Lower leg skin (tissue), 4 donors: Measurements from ENCODE around the gene DET1. TPM values are rescaled to one million over a fixed set of nuclear protein-coding genes. Genes with fewer than 3 reads are reported as not detected.

ENCODE experiments used
- DNase-seq, 2 donors: peaks; one replicate each; pipeline ENCODE4 v3.0.0-alpha.2; 2019; ENCODE audit warnings: low spot score in 2 of 2
- H3K4me3 ChIP-seq: fragments of 200-600 bp; sonication (generic); 2 replicates; pipeline ENCODE4 v1.5.1; 2017; ENCODE audit warnings: mild to moderate bottlenecking, low read depth; ENCODE audit not compliant: poor library complexity, severe bottlenecking
- POLR2A ChIP-seq, 2 donors: fragments of 450-650 bp; IDR thresholded peaks; one replicate each; pipeline ENCODE4 v1.6.1; 2016 to 2017; ENCODE audit warnings: antibody characterized with exemption in 2 of 2, mild to moderate bottlenecking in 1 of 2, moderate library complexity in 1 of 2
- WGBS, 2 donors: methylation state at CpG; one replicate each; pipeline ENCODE4 v1.1.5; 2018; 5-methylcytosine and 5-hydroxymethylcytosine counted together
- intact Hi-C: fragments of 100-400 bp; cut with DNase I; formaldehyde crosslinking; loops from one replicate; pipeline ENCODE4 v1.15.0; 2023; ENCODE audit warnings: low total_unique reads
- total RNA-seq, 4 donors: library from RNA; depleted of rRNA; stranded (reverse); fragments of >200 nt; gene quantifications; one replicate each; pipeline ENCODE4 v1.1.0, GENCODE V29; 2016
- TF ChIP-seq, protein P1 (sequence below), 3 donors: fragments of 450-650 bp; IDR thresholded peaks; one replicate each; pipeline ENCODE4 v1.5.1; 2016; ENCODE audit warnings: antibody characterized with exemption in 3 of 3, mild to moderate bottlenecking in 3 of 3, moderate library complexity in 2 of 3

Gene DET1
- total RNA-seq, 4 donors from 2014 or later = 2.5 to 7.0 (median 5.1) TPM

- WGBS, 2 donors = 53 to 67% methylated on average over 3 of the region's 3 CpGs
- DNase-seq = no peak
- no peak overlapping the region for H3K4me3 ChIP-seq
- intact Hi-C loops = no loop called here
- TF ChIP-seq POLR2A (IDR thresholded peaks at IDR 0.05) = no peak
- TF ChIP-seq, protein P1, sequence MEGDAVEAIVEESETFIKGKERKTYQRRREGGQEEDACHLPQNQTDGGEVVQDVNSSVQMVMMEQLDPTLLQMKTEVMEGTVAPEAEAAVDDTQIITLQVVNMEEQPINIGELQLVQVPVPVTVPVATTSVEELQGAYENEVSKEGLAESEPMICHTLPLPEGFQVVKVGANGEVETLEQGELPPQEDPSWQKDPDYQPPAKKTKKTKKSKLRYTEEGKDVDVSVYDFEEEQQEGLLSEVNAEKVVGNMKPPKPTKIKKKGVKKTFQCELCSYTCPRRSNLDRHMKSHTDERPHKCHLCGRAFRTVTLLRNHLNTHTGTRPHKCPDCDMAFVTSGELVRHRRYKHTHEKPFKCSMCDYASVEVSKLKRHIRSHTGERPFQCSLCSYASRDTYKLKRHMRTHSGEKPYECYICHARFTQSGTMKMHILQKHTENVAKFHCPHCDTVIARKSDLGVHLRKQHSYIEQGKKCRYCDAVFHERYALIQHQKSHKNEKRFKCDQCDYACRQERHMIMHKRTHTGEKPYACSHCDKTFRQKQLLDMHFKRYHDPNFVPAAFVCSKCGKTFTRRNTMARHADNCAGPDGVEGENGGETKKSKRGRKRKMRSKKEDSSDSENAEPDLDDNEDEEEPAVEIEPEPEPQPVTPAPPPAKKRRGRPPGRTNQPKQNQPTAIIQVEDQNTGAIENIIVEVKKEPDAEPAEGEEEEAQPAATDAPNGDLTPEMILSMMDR (IDR thresholded peaks at IDR 0.05) = no peak
Measured at GRCh38 chr15:88498996-88499395, 47.5 kb downstream of the DET1 start.

DNA sequence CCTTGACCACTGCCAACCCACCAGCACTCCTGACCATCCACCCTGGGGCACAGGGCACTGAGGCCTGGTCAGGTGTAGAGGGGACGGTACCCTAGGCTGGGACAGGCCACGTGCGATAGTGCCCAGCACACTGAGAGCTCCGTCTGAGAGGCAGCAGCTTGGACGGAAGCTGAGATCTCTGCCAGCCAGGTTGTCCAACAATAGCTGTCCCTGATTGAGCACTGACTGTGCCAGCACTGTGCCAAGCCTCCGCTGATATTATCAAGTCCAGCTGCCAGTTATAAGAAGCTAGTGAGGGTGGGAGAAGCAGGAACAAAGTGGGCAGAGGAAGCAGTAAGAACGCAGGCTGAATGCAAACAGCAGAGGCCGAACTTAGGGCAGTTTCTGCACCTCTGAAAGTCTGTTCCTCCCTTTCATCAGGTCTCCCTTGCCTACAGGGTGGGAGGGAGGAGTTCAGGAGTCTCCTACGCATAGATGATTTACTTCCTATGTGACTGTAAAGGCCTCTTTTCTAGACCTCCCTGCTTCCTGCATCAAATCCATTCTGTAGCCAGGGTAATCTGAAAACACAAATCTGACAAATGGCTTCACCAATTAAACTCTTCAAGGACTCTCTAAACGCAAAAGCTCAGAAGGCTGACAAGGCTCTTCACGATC lies 49.2 kb downstream of the DET1 start:
- 80 to 90% methylated on average over 11 of the region's 11 CpGs for WGBS, 2 donors
- intact Hi-C loops = no loop called here
- no peak overlapping the region for H3K4me3 ChIP-seq
- DNase-seq = no peak
- TF ChIP-seq, protein P1 (IDR thresholded peaks at IDR 0.05) = no peak
- TF ChIP-seq POLR2A (IDR thresholded peaks at IDR 0.05) = no peak

GRCh38 chr15:88493844-88494243 lies 52.6 kb downstream of the DET1 start:
- DNase-seq = no peak
- TF ChIP-seq POLR2A (IDR thresholded peaks at IDR 0.05) = no peak
- TF ChIP-seq, protein P1 (IDR thresholded peaks at IDR 0.05) = no peak
- intact Hi-C loops = no loop called here
- 77 to 84% methylated on average over 9 to 10 of the region's 10 CpGs for WGBS, 2 donors
- H3K4me3 ChIP-seq = no peak overlapping the region

GRCh38 chr15:88491158-88491557 lies 55.3 kb downstream of the DET1 start:
- no peak for DNase-seq
- intact Hi-C loops = no loop called here
- TF ChIP-seq POLR2A (IDR thresholded peaks at IDR 0.05) = no peak
- TF ChIP-seq, protein P1 (IDR thresholded peaks at IDR 0.05) = no peak
- no peak overlapping the region for H3K4me3 ChIP-seq
- WGBS, 2 donors = 61 to 66% methylated on average over 9 to 10 of the region's 10 CpGs

DNA sequence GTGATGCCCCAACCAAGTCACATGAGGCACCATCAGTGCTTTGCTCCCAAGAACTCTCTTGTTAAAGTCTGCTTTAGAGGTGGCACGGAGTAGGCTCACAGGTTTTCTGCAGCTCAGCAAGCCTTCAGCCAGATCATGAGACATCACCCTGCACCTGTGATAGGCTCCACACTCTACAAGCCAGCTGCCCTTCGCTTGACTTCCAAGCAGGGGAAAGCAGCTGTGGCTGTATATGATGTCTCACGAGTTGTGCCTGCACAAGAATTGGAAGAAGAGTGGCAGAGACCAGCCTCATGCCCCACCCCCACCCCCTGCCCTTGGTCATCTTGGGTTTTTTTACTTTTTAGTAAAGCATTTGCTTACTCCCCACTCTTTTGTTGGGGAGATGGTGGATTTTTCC lies 56.4 kb downstream of the DET1 start:
- intact Hi-C loops = no loop called here
- no peak for TF ChIP-seq POLR2A (IDR thresholded peaks at IDR 0.05)
- WGBS, 2 donors = 85 to 94% methylated on average over 3 of the region's 3 CpGs
- no peak for DNase-seq
- H3K4me3 ChIP-seq = no peak overlapping the region

GRCh38 chr15:88489321-88489720 lies 57.2 kb downstream of the DET1 start:
- intact Hi-C loops = no loop called here
- 76 to 86% methylated on average over 4 of the region's 4 CpGs for WGBS, 2 donors

More at GRCh38 chr15:88489321-88489720, 57.2 kb downstream of the DET1 start:
- TF ChIP-seq POLR2A (IDR thresholded peaks at IDR 0.05) = no peak
- TF ChIP-seq, protein P1 (IDR thresholded peaks at IDR 0.05) = no peak
- no peak overlapping the region for H3K4me3 ChIP-seq
- no peak for DNase-seq
